AG08396 (cell line): ENCODE data around the gene PTMA.
"Not testable (repeated sequence)": the region's sequence is repeated elsewhere in the genome, so short reads cannot be mapped to it uniquely, and the experiment has no call there.

Source experiments
- DNase-seq: peaks from one replicate; pipeline ENCODE4 v3.0.0; 2012; ENCODE audit warnings: low spot score, mixed read lengths

Gene PTMA

GRCh38 chr2:231716666-231717280, 8.4 kb downstream of the PTMA start:
- DNase-seq = peak; percentile 51

DNA sequence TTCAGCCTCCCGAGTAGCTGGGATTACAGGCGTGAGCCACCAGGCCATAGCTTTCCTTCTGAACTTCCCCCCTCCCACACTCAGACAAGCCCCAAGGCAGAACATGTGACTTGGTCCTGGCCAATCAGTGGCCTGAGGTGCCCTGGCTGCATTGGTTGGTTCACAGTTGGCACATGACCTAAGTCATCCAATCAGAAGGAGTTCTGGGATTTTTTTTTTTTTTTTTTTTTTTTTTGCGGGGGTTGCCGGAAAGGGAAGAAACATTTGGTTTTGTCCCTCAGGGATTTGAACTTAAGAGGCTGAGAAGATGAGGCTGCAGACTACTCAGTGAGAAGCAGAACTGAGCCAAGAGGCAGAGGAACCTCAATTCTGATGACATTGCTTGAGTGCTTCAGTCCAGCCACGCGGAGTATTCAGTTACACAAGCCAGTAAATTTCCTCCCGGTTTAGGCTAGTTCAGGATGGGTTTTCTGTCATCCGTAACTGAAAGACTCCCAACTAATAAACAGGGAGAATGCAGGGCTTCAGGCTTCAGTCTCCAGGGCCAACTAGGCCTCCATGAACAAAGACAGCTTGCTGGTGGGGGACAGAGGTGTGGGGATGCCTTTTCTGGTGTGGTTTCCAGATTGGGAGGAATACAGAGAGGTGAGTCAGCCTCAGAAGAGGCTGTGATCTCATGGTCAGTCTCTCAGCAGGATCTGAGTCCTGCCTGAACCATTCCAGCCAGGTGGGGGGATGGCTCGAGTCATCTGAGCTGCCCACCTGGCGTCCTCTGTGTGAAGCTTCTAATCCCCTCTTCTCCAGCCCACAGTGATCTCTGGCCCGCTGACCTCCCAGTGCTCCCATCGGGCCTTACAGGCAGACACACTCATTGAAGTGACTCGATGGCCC, 9.2 kb downstream of the PTMA start:
- DNase-seq = peak; percentile 64

GRCh38 chr2:231718799-231719198, 10.5 kb downstream of the PTMA start:
- no peak for DNase-seq

DNA sequence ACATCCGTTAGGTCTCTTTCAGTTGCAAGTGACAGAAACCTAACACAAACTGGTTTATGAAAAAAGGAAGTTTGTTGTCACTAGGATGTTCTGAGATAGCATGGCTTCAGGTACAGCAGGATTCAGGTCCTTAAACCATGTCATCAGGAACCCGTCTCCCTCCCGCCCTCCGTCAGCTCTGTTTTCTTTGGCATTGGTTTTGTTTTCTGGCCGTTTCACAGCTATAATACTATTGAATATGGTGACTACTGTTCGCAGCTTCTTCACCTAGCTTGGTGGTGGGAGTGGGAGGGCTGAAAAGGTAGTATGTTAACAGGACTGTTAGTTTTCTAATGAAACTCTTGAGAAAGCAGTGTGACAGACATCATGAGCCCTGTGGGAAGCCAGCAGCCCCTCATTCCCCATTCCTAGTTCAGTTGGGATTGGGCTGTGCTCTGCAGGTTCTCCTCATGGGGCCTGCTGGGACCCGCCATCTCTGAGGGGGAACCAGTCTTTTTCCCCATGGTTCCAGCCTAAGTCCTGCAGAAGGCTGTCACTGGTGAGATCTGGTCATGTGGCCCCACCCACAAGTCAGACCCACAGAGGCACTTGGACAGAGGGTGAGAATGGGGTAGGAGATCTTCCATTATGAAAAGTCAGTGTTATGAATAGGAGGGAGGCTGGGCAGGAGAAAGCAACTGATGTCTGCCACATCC, 12.1 kb downstream of the PTMA start:
- DNase-seq = no peak

DNA sequence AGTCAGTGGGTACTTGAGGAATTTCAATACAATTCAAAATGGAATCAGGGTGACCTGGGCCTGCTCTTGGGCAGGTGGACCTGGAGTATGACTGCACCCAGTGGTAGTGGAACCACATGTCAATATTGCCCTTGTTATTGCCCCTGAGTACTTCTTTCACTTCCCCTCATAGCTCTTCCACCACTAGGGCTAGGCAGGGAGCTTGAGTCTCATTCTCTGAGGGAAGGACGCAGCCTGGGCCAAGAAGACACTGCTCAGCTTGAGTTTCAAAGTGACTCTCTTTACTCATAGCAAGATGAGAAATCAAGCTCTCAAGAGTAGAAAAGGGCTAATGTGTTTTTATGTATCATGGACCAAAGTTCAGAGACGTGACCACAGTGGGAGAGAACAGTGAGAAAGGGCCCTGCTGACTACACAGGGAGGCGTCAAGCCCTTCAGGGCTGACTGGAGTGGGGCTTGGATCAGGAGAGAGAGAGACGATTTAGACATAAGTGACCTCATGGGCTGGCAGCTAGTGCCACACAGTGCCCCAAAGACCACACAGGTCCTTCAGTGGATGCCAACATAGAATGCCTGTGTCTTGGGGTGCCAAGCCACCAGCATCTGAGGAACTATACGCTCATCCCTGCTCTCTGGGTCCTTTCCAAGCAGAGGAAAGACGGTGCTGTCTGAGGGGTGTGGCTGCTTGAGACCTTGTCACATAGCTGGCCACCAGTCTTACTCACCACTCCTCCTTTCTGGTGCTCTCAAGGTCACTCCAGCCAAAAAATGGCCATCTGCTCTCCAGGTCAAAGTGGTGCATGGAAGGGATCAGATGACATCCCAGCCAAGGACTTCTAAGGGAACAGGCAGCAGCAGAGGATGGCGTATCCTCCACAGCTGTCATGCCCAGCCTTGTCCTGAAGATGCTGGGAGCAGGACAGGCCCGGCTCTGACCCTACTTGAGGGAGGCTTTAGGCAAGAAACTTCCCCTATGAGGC, 13.0 kb downstream of the PTMA start:
- no peak for DNase-seq

DNA sequence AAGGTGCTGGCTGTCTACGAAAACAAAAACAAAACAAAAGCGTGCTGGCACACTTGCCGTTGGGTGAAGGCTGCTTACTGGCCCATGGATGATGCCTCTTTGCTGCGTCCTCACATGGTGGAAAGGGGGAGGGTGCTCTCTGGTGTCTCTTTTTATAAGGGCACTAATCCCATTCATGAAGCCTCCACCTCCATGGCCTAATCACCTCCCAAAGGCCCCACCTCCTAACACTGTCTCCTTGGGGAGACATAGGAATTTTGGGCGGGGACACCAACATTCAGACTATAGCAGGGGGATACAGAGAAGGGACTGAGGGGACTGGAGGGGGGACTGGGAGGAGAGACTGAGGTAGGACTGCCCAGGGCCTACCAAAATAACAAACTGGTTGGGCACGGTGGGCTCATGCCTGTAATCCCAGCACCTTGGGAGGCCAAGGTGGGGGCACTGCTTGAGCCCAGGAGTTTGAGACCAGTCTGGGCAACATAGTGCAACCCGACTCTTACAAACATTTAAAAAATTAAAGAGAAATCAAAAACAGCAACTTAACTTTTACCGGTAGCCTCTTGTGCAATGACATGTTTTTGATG, 14.5 kb downstream of the PTMA start:
- DNase-seq = no peak

- DNase-seq = no peak
Observed at GRCh38 chr2:231725476-231725875, 17.2 kb downstream of the PTMA start.

GRCh38 chr2:231726276-231726675, 18.0 kb downstream of the PTMA start:
- no peak for DNase-seq

DNA sequence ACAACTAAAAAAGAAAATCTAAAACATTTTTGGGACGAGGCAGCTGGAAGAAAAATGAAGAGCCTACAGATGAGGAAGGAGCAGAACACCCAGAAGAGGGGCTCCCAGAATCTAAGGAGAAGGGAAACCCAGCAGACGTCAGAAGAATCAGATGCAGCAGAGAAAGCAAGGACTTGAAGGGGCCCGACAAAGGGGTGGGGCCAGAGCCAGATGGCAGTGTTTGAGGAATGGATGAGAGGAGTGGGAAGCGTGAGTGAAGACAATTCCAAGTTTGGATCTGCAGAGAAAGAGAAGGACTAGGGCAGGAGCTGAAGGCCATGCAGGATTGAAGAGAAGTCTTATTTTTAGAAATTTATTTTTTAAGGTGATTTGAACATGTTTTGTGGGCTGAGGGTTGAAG, 19.3 kb downstream of the PTMA start:
- DNase-seq = no peak

DNA sequence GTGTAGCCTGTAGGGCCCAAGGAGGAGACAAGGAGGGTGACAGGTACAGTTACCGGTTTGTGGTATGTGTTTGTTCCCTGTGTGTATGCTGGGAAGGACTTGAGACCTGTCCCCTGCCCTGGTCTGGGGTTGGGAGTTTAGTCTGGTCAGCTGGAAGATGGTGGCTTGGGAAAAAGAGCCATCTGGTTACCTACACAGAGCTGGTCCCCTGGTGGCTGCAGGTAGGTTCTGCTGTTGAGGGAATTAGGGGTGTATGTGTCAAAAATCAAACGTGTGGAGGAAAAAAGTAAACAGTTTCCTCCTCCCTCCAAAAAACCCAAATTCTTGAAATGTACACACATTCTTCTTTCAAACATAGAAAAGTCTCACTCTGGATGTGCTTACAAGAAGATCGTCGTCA, 24.3 kb downstream of the PTMA start:
- no peak for DNase-seq

DNA sequence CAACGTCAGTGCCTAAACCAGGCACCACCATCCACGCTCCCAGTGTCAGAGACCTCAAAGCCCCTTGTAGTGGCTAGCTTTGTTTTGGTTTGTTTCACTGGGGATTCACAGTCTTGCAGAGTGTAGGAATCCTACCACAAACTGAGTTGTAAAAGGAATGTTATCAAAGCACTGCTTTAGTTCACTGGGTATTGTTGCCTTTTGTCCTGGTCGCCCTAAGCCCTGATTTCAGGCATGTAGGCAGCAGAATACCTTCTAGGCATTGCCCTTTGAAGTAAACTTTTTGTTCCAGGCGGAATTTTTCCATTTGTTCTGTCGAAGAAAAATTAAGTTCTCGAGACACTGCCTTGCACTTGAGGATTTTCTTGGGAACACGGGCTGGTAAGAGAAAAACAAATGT, 29.4 kb downstream of the PTMA start:
- no peak for DNase-seq

DNA sequence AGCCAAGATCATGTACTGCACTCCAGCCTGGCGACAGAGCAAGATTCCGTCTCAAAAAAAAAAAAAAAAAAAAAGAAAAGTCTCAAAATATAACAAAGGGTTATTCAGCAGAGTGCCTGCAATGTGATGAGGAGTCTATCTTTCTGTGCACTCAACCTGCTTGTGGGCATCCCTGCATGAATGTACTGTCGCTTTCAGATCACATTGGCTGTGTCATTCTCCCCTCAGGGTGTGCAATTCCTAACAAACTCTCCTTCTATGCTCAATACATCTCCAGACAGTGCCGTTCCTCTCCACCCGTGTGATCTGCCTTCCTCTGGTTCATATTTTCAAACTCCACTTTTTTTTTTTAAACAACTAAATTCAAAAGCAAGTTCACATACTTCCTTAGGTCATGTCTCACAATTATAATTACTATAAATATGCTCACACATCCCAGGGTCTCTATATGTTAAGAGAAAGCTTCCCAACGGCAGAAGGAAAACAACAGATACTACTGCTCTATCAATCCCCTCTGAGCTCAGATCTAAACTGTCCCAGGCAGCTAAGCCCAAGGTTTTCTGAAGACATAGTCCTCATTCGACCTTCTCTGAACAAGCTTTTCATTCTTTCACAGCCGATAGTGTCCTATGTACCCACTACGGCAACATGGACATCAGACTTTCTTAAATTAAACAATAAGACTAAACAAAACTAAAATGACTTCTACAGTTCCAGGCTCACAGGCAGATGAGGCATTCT, 35.2 kb downstream of the PTMA start:
- DNase-seq = no peak

DNA sequence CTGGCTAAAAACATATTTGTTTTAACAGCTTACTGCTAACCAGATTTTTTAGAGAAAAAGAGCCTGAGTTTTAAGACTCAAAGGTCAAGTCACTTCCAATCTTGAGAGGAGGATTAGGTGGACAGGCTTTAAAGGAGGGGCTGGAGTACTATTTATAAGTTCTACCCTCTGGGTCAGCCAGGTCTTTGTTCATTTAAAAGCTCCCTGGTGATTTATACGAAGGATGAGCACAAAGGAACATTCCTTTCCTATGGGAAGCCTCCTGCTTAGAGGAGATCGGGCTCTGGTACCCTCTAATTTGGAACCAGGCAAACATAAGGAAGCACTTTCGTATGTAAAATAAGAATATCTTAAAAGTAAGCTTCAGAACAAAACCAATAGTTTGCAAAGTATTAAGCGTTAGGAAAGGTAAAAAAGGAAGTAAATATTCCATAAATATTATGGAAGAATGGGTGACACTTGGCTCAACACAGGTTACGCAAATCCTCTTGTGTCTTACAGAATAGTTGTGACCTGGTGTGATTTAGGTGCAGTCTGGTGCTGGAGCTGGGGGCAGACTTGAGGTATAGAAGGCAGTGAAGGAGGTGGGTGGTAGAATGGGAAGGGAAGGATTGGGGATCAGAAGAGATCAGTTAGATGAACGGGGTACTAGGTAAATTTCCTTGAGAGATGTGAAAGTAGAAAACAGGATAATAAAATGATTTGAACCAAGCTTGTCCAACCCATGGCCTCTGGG, 37.1 kb downstream of the PTMA start:
- no peak for DNase-seq

DNA sequence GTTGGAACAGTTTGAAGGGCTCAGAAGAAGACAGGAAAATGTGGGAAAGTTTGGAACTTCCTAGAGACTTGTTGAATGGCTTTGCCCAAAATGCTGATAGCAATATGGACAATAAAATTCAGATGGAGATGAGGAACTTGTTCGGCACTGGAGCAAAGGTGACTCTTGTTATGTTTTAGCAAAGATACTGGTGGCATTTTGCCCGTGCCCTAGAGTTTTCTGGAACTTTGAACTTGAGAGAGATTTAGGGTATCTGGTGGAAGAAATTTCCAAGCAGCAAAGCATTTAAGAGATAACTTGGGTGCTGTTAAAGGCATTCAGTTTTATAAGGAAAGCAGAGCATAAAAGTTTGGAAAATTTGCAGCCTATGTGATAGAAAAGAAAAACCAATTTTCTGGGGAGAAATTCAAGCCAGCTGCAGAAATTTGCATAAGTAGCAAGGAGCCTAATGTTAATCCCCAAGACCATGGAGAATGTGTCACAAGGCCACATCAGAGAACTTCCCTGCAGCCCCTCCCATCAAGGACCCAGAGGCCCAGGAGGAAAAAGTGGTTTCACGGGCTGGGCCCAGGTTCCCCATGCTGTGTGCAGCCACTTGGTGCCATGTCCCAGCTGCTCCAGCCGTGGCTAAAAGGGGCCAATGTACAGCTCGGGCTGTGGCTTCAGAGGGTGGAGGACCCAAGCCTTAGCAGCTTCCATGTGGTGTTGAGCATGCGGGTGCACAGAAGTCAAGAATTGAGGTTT, 40.0 kb downstream of the PTMA start:
- not testable (repeated sequence) for DNase-seq

DNA sequence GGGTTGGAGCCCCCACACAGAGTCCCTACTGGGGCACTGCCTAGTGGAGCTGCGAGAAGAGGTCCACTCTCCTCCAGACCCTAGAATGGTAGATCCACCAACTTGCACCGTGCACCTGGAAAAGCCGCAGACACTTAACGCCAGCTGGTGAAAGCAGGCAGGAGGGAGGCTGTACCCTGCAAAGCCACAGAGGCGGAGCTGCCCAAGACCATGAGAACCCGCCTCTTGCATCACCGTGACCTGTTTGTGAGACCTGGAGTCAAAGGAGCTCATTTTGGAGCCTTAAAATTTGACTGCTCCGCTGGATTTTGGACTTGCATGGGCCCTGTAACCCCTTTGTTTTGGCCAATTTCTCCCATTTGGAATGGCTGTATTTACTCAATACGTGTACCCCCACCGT, 40.7 kb downstream of the PTMA start:
- DNase-seq = not testable (repeated sequence)

- no peak for DNase-seq
Observed at GRCh38 chr2:231751042-231751815, 42.9 kb downstream of the PTMA start.

DNA sequence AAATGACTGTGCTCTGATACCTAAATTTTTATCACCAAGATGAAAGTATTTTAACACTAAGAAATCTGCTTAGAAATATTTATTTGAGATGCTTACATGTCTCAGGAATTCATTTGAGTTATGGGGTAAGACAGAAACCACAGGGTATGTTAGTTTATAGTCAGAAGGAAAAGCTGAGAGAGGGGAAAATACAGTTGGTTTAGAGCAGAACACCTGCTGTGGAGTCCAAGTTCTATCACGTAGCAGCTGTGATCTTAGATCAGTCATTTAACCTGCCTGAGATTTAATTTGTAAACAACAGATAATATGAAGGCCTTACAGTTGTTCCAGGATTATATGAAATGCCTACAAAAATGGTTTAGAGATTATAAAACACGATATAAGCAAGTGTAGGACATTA, 43.7 kb downstream of the PTMA start:
- no peak for DNase-seq

- DNase-seq = no peak
Observed at GRCh38 chr2:231761735-231762134, 53.4 kb downstream of the PTMA start.
